Esophagus muscularis mucosa (tissue), 4 donors: ENCODE measurements around the gene PLEKHA5. TPM values are rescaled to one million over a fixed set of nuclear protein-coding genes. Genes with fewer than 3 reads are reported as not detected.

Source experiments
- DNase-seq: peaks from one replicate; pipeline ENCODE4 v3.0.0-alpha.2; 2017; ENCODE audit errors: extremely low spot score
- H3K27ac ChIP-seq, 4 donors: fragments of 200-600 bp; sonication (generic); replicated peaks in 1 of 4; 1 replicate in 3 of 4; 2 replicates in 1 of 4; pipeline ENCODE4 v1.5.1; 2016 to 2019; ENCODE audit warnings: mild to moderate bottlenecking in 1 of 4
- H3K27me3 ChIP-seq, 4 donors: fragments of 200-600 bp; sonication (generic); one replicate each; pipeline versions ENCODE4 v1.5.1 to v1.6.0; 2016 to 2019
- H3K36me3 ChIP-seq, 4 donors: fragments of 200-600 bp; sonication (generic); one replicate each; pipeline ENCODE4 v1.5.1; 2016 to 2019
- H3K4me1 ChIP-seq, 4 donors: fragments of 200-600 bp; sonication (generic); one replicate each; pipeline ENCODE4 v1.5.1; 2016 to 2019
- H3K4me3 ChIP-seq, 4 donors: fragments of 200-600 bp; sonication (generic); 1 replicate in 2 of 4; 2 replicates in 2 of 4; pipeline ENCODE4 v1.5.1; 2016 to 2019; ENCODE audit warnings: mild to moderate bottlenecking in 4 of 4, moderate library complexity in 1 of 4
- H3K9me3 ChIP-seq, 4 donors: fragments of 200-600 bp; sonication (generic); 1 replicate in 3 of 4; 2 replicates in 1 of 4; pipeline ENCODE4 v1.5.1; 2016 to 2019
- EP300 ChIP-seq: sonication (generic); formaldehyde crosslinking; IDR thresholded peaks from one replicate; pipeline ENCODE4 v1.6.1; 2017; ENCODE audit warnings: antibody characterized with exemption
- POLR2A ChIP-seq: fragments of 450-650 bp; IDR thresholded peaks from one replicate; pipeline ENCODE4 v1.6.1; 2017; ENCODE audit warnings: antibody characterized with exemption, moderate library complexity, mild to moderate bottlenecking, low read depth
- POLR2AphosphoS5 ChIP-seq, 2 donors: sonication (generic); formaldehyde crosslinking; IDR thresholded peaks; one replicate each; pipeline ENCODE4 v1.6.1; 2017; ENCODE audit warnings: antibody characterized with exemption in 2 of 2
- whole genome bisulfite sequencing: methylation state at CpG from one replicate; pipeline ENCODE4 v1.1.5; 2018; 5-methylcytosine and 5-hydroxymethylcytosine counted together
- intact Hi-C: fragments of 100-400 bp; cut with DNase I; formaldehyde crosslinking; loops from one replicate; pipeline ENCODE4 v1.15.1; 2023
- total RNA-seq, 4 donors: library from RNA; depleted of rRNA; stranded (reverse); fragments of >200 nt; gene quantifications; one replicate each; pipeline versions ENCODE4 v1.1.0 to v1.2.1, GENCODE V29; 2016
- TF ChIP-seq, protein P1 (sequence below), 3 experiments: fragments of 200-600 bp in 2 of 3; fragments of 450-650 bp in 1 of 3; sonication (generic) in 2 of 3; IDR thresholded peaks; one replicate each; pipeline ENCODE4 v1.5.1; 2017 to 2019; ENCODE audit warnings: antibody characterized with exemption in 3 of 3, mild to moderate bottlenecking in 2 of 3, moderate library complexity in 1 of 3

Gene PLEKHA5, protein sequence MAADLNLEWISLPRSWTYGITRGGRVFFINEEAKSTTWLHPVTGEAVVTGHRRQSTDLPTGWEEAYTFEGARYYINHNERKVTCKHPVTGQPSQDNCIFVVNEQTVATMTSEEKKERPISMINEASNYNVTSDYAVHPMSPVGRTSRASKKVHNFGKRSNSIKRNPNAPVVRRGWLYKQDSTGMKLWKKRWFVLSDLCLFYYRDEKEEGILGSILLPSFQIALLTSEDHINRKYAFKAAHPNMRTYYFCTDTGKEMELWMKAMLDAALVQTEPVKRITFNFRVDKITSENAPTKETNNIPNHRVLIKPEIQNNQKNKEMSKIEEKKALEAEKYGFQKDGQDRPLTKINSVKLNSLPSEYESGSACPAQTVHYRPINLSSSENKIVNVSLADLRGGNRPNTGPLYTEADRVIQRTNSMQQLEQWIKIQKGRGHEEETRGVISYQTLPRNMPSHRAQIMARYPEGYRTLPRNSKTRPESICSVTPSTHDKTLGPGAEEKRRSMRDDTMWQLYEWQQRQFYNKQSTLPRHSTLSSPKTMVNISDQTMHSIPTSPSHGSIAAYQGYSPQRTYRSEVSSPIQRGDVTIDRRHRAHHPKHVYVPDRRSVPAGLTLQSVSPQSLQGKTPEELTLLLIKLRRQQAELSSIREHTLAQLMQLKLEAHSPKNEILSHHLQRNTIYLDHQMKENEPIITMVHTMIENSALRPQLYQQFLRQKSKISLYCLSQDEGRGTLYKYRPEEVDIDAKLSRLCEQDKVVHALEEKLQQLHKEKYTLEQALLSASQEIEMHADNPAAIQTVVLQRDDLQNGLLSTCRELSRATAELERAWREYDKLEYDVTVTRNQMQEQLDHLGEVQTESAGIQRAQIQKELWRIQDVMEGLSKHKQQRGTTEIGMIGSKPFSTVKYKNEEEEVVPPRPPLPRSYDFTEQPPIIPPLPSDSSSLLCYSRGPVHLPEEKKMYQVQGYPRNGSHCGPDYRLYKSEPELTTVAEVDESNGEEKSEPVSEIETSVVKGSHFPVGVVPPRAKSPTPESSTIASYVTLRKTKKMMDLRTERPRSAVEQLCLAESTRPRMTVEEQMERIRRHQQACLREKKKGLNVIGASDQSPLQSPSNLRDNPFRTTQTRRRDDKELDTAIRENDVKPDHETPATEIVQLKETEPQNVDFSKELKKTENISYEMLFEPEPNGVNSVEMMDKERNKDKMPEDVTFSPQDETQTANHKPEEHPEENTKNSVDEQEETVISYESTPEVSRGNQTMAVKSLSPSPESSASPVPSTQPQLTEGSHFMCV
- 10 to 100 TPM; 50.7 to 88.5 (median 58.6) TPM for total RNA-seq

DNA sequence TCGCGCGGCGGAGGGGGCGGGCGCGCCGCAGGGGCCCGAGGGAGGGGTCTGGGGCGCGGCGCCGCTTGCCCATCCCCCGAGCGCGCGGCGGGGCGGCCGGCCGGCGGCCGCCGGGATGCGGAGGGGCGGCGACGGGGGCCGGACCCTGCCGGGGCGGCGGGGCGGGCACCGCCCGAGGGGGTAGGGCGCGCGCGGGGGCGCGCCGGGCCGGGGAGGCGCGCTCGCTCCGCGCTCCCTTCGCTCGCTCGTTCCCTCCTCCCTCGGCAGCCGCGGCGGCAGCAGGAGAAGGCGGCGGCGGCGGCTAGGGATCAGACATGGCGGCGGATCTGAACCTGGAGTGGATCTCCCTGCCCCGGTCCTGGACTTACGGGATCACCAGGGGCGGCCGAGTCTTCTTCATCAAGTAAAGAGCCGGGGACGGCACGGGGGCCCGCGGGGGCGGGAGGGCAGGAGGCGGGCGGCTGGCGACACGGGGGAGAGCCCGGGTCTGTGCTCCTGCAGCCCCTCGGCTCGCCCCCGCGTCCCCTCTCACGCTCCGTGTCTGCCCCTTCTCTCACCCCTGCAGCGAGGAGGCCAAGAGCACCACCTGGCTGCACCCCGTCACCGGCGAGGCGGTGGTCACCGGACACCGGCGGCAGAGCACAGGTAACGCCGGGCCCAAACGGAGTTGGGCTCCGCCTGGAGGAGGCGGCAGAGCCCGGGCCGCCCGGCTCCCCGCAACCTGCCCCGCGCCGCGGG, at the start of gene PLEKHA5:
PLEKHA5 (plus strand) TSS at position 248 of the 738 bp plus-strand sequence; CDS start at position 315, 67 bp downstream.
- WGBS = 2% methylated on average over 42 of the region's 103 CpGs
- Histone ChIP-seq H3K36me3 (no peaks in the 10 kb centered on the region), H3K27me3 (no peaks in the 10 kb centered on the region), H3K4me3 (peak within 1 kb of the TSS; percentile 86 to 100 (median 98)), H3K9me3 (peaks cover 0 to 25% (median 14%) of the 10 kb centered on the region in 4 donors), H3K27ac (peak within 1 kb of the TSS; percentile 94 to 97 (median 96)), H3K4me1 (peaks cover 0 to 30% (median 27%) of the 10 kb centered on the region in 4 donors)
- intact Hi-C loops = loop anchor here (10.0 kb wide), 1 partner anchor 55 kb away; no protein-coding TSS in a partner anchor
- TF ChIP-seq EP300 (no peak), POLR2A (no peak), POLR2AphosphoS5 (IDR thresholded peaks at IDR 0.05) (peak in 1 of 2 donors; percentile 73)
- TF ChIP-seq, protein P1, sequence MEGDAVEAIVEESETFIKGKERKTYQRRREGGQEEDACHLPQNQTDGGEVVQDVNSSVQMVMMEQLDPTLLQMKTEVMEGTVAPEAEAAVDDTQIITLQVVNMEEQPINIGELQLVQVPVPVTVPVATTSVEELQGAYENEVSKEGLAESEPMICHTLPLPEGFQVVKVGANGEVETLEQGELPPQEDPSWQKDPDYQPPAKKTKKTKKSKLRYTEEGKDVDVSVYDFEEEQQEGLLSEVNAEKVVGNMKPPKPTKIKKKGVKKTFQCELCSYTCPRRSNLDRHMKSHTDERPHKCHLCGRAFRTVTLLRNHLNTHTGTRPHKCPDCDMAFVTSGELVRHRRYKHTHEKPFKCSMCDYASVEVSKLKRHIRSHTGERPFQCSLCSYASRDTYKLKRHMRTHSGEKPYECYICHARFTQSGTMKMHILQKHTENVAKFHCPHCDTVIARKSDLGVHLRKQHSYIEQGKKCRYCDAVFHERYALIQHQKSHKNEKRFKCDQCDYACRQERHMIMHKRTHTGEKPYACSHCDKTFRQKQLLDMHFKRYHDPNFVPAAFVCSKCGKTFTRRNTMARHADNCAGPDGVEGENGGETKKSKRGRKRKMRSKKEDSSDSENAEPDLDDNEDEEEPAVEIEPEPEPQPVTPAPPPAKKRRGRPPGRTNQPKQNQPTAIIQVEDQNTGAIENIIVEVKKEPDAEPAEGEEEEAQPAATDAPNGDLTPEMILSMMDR (IDR thresholded peaks at IDR 0.05) = peak; percentile 39 to 50 (median 41)
- no peak for DNase-seq

DNA sequence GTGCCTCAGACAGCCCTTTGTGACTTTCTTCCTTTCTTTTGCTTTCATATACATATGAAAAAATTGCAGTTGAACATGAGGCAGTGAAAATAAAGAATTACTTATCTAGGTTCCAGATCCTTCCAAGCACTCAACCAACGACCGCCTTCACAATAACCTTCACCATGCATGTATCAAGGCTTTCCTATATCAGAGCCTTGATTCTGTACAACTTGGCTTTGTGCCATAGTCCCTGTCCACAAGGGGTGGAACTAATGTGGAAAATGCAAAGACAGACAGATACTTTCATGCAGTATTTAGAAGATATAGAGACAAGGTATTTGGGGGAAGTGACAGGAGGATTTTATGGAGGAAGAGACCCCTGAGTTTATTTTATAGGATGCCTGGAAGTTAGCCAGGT, 48.6 kb upstream of the PLEKHA5 start:
- H3K4me1 ChIP-seq = no peaks in the 10 kb centered on the region
- H3K27ac ChIP-seq = no peak overlapping the region

DNA sequence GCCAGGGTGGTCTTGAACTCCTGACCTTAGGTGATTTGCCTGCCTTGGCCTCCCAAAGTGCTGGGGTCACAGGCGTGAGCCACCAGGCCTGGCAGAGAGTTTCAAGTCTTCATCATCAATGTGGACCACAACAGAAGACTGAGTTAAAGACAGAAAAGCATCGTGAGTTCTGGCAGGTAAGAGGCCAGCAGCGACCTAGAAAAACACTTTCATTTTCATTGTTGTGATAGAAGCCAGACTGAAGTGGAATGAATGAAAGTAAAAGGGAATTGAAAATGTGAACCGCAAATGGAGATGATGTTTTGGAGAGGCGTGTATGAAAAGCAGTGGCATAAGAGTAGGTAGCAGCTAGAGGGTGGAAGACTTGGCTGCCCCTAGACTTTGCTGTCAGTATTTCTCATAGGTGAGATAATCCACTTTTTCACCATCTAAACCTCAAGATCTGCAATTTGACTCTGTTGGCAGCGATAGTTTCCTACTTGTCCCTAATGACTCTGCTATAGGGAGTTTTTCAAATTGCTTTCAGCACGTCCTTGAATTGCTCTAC, 47.1 kb upstream of the PLEKHA5 start:
- Histone ChIP-seq H3K27ac (no peak overlapping the region), H3K36me3 (no peaks in the 10 kb centered on the region), H3K27me3 (no peaks in the 10 kb centered on the region), H3K4me3 (no peak overlapping the region), H3K9me3 (peaks cover 0 to 6% (median 0%) of the 10 kb centered on the region in 4 donors), H3K4me1 (no peaks in the 10 kb centered on the region)
- intact Hi-C loops = no loop called here
- DNase-seq = no peak
- no peak for TF ChIP-seq EP300
- TF ChIP-seq POLR2A = no peak
- TF ChIP-seq, protein P1 (IDR thresholded peaks at IDR 0.05) = no peak
- TF ChIP-seq POLR2AphosphoS5 (IDR thresholded peaks at IDR 0.05) = no peak
- 89% methylated on average over 7 of the region's 7 CpGs for WGBS

More for the DNA sequence above, 48.6 kb upstream of the PLEKHA5 start:
- TF ChIP-seq, protein P1 (IDR thresholded peaks at IDR 0.05) = no peak
- TF ChIP-seq POLR2AphosphoS5 (IDR thresholded peaks at IDR 0.05) (no peak), EP300 (no peak)
- DNase-seq = no peak
- H3K4me3 ChIP-seq = no peak overlapping the region
- no peaks in the 10 kb centered on the region for H3K36me3 ChIP-seq
- 93% methylated on average over 2 of the region's 2 CpGs for WGBS
- peaks cover 0 to 6% (median 0%) of the 10 kb centered on the region in 4 donors for H3K9me3 ChIP-seq
- intact Hi-C loops = no loop called here
- H3K27me3 ChIP-seq = no peaks in the 10 kb centered on the region

DNA sequence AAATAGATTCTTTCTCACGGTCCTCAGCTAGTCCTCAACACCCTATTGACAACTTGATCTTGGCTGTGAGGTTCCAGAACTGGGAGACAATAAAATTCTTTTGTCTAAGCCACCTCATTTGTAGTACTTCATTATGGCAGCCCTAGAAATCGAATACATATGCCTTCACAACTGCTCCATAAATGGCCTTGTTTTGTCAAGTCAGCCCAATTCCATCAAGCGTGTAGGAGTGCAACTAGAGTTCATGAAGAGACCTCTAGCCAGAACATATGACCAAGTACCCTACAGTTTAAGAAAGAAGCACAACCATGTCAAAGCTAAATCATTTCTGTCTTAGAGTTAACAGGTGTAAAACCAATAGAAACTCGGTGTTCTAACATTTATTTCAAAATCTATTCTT, 45.0 kb upstream of the PLEKHA5 start:
- Histone ChIP-seq H3K4me1 (no peaks in the 10 kb centered on the region), H3K4me3 (no peak overlapping the region), H3K36me3 (no peaks in the 10 kb centered on the region), H3K9me3 (peaks cover 0 to 6% (median 0%) of the 10 kb centered on the region in 4 donors), H3K27me3 (no peaks in the 10 kb centered on the region), H3K27ac (no peak overlapping the region)
- WGBS = 90% methylated on average over 4 of the region's 4 CpGs
- no peak for DNase-seq
- TF ChIP-seq EP300 (no peak), POLR2A (no peak), POLR2AphosphoS5 (IDR thresholded peaks at IDR 0.05) (no peak)
- TF ChIP-seq, protein P1 (IDR thresholded peaks at IDR 0.05) = no peak
- intact Hi-C loops = no loop called here
